Left renal cortex interstitium (tissue), 4 donors: Measurements from ENCODE around the gene SORL1-AS1. TPM values are rescaled to one million over a fixed set of nuclear protein-coding genes. Genes with fewer than 3 reads are reported as not detected.

ENCODE experiments used
- DNase-seq, 4 donors: peaks; one replicate each; pipeline ENCODE4 v3.0.0-alpha.2; 2013; ENCODE audit warnings: low read depth in 4 of 4, low spot score in 2 of 4, missing footprints in 1 of 4
- polyA plus RNA-seq, 4 donors: library from polyadenylated mRNA; unstranded; fragments of 120-200 nt; gene quantifications; one replicate each; pipeline ENCODE4 v1.2.1, GENCODE V29; 2013; ENCODE audit not compliant: insufficient read length in 4 of 4

The SORL1-AS1 gene

DNA sequence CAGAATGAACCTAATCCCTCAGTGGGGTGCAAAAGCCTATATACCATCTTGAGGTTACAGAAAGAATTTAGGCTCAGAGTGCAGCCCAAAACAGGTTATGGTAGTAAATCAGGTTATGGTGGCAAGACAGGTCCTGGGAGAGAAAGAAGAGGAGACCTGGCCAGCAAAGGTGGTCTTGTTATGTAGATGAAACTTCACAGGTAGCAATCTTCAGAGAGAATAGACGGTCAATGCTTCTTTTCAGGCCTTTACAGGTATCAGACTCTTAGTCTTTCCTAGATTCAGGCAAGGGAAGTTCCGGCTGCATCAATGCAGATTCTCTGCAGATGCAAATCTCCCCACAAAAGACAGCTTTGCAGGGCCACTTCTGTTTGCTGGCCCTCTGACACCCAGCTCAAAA, 46.5 kb downstream of the SORL1-AS1 start:
- no peak for DNase-seq

DNA sequence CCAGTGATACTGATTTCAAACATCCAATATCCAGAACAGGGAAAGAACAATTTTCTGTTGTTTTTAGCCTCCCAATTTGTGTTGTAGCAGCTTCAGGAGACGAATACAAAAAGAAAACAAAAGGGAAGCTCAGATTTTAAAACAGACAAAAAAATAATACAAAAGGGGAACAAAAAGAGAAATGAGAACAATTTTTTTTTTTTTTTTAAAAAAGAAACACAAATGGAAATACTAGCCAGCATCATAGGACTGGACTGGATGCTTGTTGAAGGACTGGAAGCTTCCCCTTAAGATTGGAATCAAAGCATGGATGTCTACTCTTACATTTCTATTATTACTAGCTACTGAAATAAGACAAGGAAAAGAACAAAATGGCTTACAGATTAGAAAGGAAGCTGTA, 47.1 kb downstream of the SORL1-AS1 start:
- no peak for DNase-seq

GRCh38 chr11:121394785-121395184, 58.0 kb downstream of the SORL1-AS1 start:
- no peak for DNase-seq

DNA sequence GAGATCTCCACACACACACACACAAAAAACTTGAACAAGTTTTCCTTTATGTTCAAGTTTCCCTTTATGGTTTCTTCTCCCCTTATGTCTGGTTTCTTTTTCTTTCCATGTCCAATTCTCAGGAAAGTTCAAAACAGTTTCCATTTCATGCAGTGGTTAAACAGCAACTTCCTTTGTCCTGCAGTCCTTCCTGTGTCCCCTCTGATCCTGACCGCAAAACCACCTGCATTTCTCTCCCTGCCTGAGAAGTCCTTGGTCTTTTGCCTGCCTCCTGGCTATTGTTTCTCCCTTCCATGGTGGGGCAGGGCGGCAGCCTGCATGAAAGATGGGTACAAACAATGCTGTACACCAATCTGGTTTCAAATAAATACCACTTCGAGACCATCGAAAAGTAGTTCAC, 58.9 kb downstream of the SORL1-AS1 start:
- DNase-seq = no peak

- DNase-seq = no peak
Measured at GRCh38 chr11:121391914-121392313, 60.9 kb downstream of the SORL1-AS1 start.

- no peak for DNase-seq
Measured at GRCh38 chr11:121389651-121390050, 63.1 kb downstream of the SORL1-AS1 start.

Other genes with a start within 250 kb of the SORL1-AS1 start
- 10 to 100 TPM; 56.5 to 67.3 (median 60.9) TPM for gene SC5D, start 160.2 kb downstream of the SORL1-AS1 start, polyA plus RNA-seq
- gene SORL1, start 653 bp downstream of the SORL1-AS1 start, polyA plus RNA-seq = 10 to 100 TPM; 28.7 to 57.9 (median 35.7) TPM